ENCODE measurements around the gene SLC23A2.
A peak's percentile ranks its signal among the peaks of the same experiment; 100 is the strongest.
"Not testable (repeated sequence)": the region's sequence is repeated elsewhere in the genome, so short reads cannot be mapped to it uniquely, and the experiment has no call there.

Gene SLC23A2

DNA sequence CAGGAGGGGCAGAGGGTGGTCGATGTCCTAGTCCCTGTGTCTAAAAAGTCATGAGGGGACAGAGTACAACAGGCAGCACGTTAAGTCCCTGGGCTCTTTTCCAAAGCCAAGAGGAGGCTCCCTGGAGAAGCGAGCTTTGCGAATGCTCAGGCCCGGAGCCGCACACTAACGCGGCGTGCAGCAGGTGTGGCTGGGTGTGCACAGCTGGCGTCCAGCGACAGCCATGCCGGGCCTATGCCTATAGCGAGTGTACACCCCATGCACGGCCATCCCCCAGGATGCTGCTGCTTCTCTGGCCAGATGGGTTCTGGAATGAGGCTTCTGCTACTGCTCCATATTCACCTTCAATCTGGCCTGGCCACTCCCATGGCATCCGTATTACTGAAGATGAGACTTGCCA is 148.3 kb downstream of the SLC23A2 start:
- Histone ChIP-seq H3K4me3 (ENCODE audit: low read length) (no peak overlapping the region), H3K4me2 (ENCODE audit: low read length) (no peak overlapping the region), H3K4me1 (ENCODE audit: control insufficient read depth, low read length) (peaks cover 4% of the 10 kb centered on the region), H3K27me3 (ENCODE audit: control insufficient read depth, low read length) (no peaks in the 10 kb centered on the region), H3K9me2 (replicated peaks; ENCODE audit: control insufficient read depth, low read length) (no peaks in the 10 kb centered on the region), H4K20me1 (ENCODE audit: control insufficient read depth, insufficient read depth, low read depth, low read length) (no peaks in the 10 kb centered on the region), H3K36me3 (ENCODE audit: control insufficient read depth, low read length) (peaks cover 46% of the 10 kb centered on the region), H3K27ac (ENCODE audit: low read depth, low read length) (no peak overlapping the region), H3K9me3 (ENCODE audit: control insufficient read depth, insufficient read depth, low read length) (no peaks in the 10 kb centered on the region), H3K79me2 (ENCODE audit: control insufficient read depth, low read length) (no peaks in the 10 kb centered on the region), H3F3A (ENCODE audit: control insufficient read depth, insufficient read depth) (peaks cover 3% of the 10 kb centered on the region; the same call in 1 of the 2 replicates)
- no peak for TF ChIP-seq EZH2phosphoT487 (IDR thresholded peaks at IDR 0.05; ENCODE audit: borderline replicate concordance, low read length)
- TF ChIP-seq, protein P1, sequence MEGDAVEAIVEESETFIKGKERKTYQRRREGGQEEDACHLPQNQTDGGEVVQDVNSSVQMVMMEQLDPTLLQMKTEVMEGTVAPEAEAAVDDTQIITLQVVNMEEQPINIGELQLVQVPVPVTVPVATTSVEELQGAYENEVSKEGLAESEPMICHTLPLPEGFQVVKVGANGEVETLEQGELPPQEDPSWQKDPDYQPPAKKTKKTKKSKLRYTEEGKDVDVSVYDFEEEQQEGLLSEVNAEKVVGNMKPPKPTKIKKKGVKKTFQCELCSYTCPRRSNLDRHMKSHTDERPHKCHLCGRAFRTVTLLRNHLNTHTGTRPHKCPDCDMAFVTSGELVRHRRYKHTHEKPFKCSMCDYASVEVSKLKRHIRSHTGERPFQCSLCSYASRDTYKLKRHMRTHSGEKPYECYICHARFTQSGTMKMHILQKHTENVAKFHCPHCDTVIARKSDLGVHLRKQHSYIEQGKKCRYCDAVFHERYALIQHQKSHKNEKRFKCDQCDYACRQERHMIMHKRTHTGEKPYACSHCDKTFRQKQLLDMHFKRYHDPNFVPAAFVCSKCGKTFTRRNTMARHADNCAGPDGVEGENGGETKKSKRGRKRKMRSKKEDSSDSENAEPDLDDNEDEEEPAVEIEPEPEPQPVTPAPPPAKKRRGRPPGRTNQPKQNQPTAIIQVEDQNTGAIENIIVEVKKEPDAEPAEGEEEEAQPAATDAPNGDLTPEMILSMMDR (IDR thresholded peaks at IDR 0.05; ENCODE audit: low read depth, low read length, poor library complexity, severe bottlenecking), result no peak

DNA sequence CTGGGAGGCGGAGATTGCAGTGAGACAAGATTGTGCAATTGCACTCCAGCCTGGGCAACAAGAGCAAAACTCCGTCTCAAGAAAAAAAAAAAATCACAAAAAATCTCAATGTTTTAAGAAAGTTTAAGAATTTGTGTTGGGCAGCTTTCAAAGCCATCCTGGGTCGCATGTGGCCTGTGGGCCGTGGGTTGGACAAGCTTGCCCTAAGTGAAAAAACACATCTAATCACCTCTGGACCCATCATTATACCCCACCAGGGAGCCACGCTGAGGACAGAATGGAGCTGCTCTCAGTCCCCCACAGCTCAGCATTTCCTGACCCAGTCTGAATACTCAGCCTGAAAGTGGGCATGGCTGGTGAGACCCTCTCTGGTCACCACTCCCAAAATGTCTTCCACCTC is 150.3 kb downstream of the SLC23A2 start:
- H3K9me2 ChIP-seq (replicated peaks; ENCODE audit: control insufficient read depth, low read length), result no peaks in the 10 kb centered on the region
- H3K4me3 ChIP-seq (ENCODE audit: low read length), result no peak overlapping the region
- peaks cover 16% of the 10 kb centered on the region for H3K4me1 ChIP-seq (ENCODE audit: control insufficient read depth, low read length)
- no peaks in the 10 kb centered on the region for H3K79me2 ChIP-seq (ENCODE audit: control insufficient read depth, low read length)
- no peak overlapping the region for H3K27ac ChIP-seq (ENCODE audit: low read depth, low read length)
- H3K27me3 ChIP-seq (ENCODE audit: control insufficient read depth, low read length), result no peaks in the 10 kb centered on the region
- TF ChIP-seq, protein P1 (IDR thresholded peaks at IDR 0.05; ENCODE audit: low read depth, low read length, poor library complexity, severe bottlenecking), result no peak
- no peak for TF ChIP-seq EZH2phosphoT487 (IDR thresholded peaks at IDR 0.05; ENCODE audit: borderline replicate concordance, low read length)
- H3K4me2 ChIP-seq (ENCODE audit: low read length), result no peak overlapping the region
- H3F3A ChIP-seq (ENCODE audit: control insufficient read depth, insufficient read depth), result peaks cover 3% of the 10 kb centered on the region; the same call in 1 of the 2 replicates
- no peaks in the 10 kb centered on the region for H4K20me1 ChIP-seq (ENCODE audit: control insufficient read depth, insufficient read depth, low read depth, low read length)
- H3K36me3 ChIP-seq (ENCODE audit: control insufficient read depth, low read length), result peaks cover 26% of the 10 kb centered on the region
- no peaks in the 10 kb centered on the region for H3K9me3 ChIP-seq (ENCODE audit: control insufficient read depth, insufficient read depth, low read length)

DNA sequence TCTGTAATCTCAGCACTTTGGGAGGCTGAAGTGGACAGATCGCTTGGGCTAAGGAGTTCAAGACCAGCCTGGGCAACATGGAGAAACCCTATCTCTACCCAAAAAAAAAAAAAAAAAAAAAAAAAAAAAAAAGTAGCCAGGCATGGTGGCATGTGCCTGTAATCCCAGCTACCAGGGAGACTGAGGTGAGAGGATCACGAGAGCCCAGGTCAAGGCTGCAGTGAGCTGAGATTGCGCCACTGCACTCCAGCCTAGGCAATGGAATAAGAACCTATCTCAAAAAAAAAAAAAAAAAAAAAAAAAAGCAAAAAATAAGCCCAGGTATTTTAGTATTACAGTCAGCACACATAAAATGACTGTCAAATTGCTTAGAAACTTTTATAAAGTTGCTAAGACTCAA is 152.5 kb downstream of the SLC23A2 start:
- H3K4me2 ChIP-seq (ENCODE audit: low read length); H3K4me3 ChIP-seq (ENCODE audit: low read length); H3K27me3 ChIP-seq (ENCODE audit: control insufficient read depth, low read length); H3K9me3 ChIP-seq (ENCODE audit: control insufficient read depth, insufficient read depth, low read length); H4K20me1 ChIP-seq (ENCODE audit: control insufficient read depth, insufficient read depth, low read depth, low read length); H3K27ac ChIP-seq (ENCODE audit: low read depth, low read length); H3F3A ChIP-seq (ENCODE audit: control insufficient read depth, insufficient read depth); H3K36me3 ChIP-seq (ENCODE audit: control insufficient read depth, low read length); H3K9me2 ChIP-seq (replicated peaks; ENCODE audit: control insufficient read depth, low read length); H3K79me2 ChIP-seq (ENCODE audit: control insufficient read depth, low read length): not testable (repeated sequence)
- H3K4me1 ChIP-seq (ENCODE audit: control insufficient read depth, low read length), result peaks cover 19% of the 10 kb centered on the region

DNA sequence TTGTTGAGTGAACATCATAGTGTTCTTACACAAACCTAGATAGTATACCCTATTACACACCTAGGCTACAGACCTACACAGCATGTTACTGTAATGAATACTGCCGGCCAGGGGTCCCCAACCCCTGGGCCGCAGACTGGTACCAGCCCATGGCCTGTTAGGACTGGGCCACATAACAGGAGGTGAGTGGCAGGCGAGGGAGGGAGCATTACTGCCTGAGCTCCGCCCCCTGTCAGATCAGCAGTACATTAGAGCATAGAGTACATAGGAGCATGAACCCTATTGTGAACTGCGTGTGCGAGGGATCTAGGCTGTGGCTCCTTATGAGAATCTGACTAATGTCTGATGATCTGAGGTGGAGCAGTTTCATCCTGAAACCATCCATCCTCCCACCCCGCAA is 153.3 kb downstream of the SLC23A2 start:
- H3K4me3 ChIP-seq (ENCODE audit: low read length), result no peak overlapping the region
- no peaks in the 10 kb centered on the region for H3K36me3 ChIP-seq (ENCODE audit: control insufficient read depth, low read length)
- H3K9me2 ChIP-seq (replicated peaks; ENCODE audit: control insufficient read depth, low read length), result no peaks in the 10 kb centered on the region
- TF ChIP-seq EZH2phosphoT487 (IDR thresholded peaks at IDR 0.05; ENCODE audit: borderline replicate concordance, low read length), result no peak
- TF ChIP-seq, protein P1 (IDR thresholded peaks at IDR 0.05; ENCODE audit: low read depth, low read length, poor library complexity, severe bottlenecking), result no peak
- no peaks in the 10 kb centered on the region for H3K79me2 ChIP-seq (ENCODE audit: control insufficient read depth, low read length)
- H4K20me1 ChIP-seq (ENCODE audit: control insufficient read depth, insufficient read depth, low read depth, low read length), result no peaks in the 10 kb centered on the region
- H3K4me2 ChIP-seq (ENCODE audit: low read length), result peak overlapping the region; percentile 27; the same call in 1 of the 2 replicates
- no peaks in the 10 kb centered on the region; the same call in 1 of the 2 replicates for H3F3A ChIP-seq (ENCODE audit: control insufficient read depth, insufficient read depth)
- H3K9me3 ChIP-seq (ENCODE audit: control insufficient read depth, insufficient read depth, low read length), result no peaks in the 10 kb centered on the region
- H3K27ac ChIP-seq (ENCODE audit: low read depth, low read length), result no peak overlapping the region
- no peaks in the 10 kb centered on the region for H3K27me3 ChIP-seq (ENCODE audit: control insufficient read depth, low read length)
- H3K4me1 ChIP-seq (ENCODE audit: control insufficient read depth, low read length), result peaks cover 19% of the 10 kb centered on the region
